ENCODE measurements around the gene RC3H1.

Gene RC3H1

DNA sequence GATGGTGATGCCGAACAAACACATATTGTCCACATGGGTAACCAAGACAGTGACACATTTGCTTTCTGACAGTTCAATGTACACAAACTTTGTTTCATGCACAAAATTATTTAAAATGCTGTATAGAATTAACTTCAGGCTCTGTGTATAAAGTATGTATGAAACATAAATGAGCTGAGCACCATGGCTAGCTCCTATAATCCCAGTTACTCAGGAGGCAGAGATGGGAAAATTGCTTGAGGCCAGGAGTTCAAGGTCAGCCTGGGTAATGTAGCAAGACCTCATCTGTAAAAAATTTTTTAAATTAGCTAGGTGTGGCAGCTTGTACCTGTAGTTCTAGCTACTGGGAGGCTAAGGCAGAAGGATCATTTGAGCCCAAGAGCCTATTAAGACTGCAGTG is 19.2 kb upstream of the RC3H1 start:
- no peaks in the 10 kb centered on the region for H3K9me3 Mint-ChIP-seq
- no peaks in the 10 kb centered on the region for H3K36me3 Mint-ChIP-seq (ENCODE audit: low read depth)
- no peak overlapping the region for H3K4me3 Mint-ChIP-seq
- H3K27me3 Mint-ChIP-seq (ENCODE audit: low read depth, poor library complexity), result no peaks in the 10 kb centered on the region
- no peak overlapping the region for H3K27ac Mint-ChIP-seq
- no peak for DNase-seq
- TF ChIP-seq, protein P1, sequence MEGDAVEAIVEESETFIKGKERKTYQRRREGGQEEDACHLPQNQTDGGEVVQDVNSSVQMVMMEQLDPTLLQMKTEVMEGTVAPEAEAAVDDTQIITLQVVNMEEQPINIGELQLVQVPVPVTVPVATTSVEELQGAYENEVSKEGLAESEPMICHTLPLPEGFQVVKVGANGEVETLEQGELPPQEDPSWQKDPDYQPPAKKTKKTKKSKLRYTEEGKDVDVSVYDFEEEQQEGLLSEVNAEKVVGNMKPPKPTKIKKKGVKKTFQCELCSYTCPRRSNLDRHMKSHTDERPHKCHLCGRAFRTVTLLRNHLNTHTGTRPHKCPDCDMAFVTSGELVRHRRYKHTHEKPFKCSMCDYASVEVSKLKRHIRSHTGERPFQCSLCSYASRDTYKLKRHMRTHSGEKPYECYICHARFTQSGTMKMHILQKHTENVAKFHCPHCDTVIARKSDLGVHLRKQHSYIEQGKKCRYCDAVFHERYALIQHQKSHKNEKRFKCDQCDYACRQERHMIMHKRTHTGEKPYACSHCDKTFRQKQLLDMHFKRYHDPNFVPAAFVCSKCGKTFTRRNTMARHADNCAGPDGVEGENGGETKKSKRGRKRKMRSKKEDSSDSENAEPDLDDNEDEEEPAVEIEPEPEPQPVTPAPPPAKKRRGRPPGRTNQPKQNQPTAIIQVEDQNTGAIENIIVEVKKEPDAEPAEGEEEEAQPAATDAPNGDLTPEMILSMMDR (IDR thresholded peaks at IDR 0.05), result no peak
- H3K4me1 Mint-ChIP-seq, result no peaks in the 10 kb centered on the region

DNA sequence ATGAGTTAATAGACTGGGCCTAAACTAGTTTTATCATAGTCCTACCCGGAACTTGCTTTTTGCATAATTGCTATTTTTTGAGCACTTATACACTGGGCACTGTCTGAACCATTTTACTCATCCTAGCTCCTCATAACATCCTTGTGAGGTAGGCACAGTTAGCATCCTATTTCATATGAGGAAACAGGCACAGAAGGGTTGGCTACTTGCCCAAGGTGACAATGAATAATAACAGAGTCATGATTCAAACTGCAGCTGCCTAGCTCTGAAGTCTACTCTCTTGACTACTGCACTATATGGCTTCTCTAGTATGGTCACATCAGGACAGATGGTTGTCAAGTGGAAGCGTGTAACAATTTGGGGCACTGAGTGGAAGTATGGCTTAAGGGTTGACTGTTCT is 18.2 kb upstream of the RC3H1 start:
- DNase-seq, result no peak
- H3K27me3 Mint-ChIP-seq (ENCODE audit: low read depth, poor library complexity), result no peaks in the 10 kb centered on the region
- H3K36me3 Mint-ChIP-seq (ENCODE audit: low read depth), result no peaks in the 10 kb centered on the region
- TF ChIP-seq, protein P1 (IDR thresholded peaks at IDR 0.05), result no peak
- no peak overlapping the region for H3K4me3 Mint-ChIP-seq
- H3K27ac Mint-ChIP-seq, result no peak overlapping the region
- no peaks in the 10 kb centered on the region for H3K9me3 Mint-ChIP-seq
- H3K4me1 Mint-ChIP-seq, result no peaks in the 10 kb centered on the region

DNA sequence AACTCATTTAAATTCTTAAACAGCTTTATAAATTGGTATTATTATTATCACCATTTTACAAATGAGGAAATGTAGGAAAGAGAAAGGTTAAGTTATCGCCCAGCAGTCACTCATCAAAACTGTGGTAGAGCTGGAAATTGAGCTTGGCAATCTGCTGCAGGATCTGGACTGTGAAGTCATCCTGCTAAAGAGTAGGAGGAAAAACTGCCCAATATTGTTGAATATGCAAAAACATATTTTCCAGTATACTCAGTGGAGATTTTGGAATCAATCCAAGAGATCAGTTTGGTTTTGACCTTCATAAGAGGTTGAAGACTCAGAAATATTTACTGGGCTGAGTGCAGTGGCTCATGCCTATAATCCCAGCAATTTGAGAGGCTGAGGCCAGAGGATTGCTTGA is 16.9 kb upstream of the RC3H1 start:
- Mint-ChIP-seq H3K4me3 (no peak overlapping the region), H3K27ac (no peak overlapping the region), H3K36me3 (ENCODE audit: low read depth) (no peaks in the 10 kb centered on the region), H3K4me1 (no peaks in the 10 kb centered on the region), H3K27me3 (ENCODE audit: low read depth, poor library complexity) (no peaks in the 10 kb centered on the region), H3K9me3 (no peaks in the 10 kb centered on the region)
- no peak for DNase-seq
- TF ChIP-seq, protein P1 (IDR thresholded peaks at IDR 0.05), result no peak

DNA sequence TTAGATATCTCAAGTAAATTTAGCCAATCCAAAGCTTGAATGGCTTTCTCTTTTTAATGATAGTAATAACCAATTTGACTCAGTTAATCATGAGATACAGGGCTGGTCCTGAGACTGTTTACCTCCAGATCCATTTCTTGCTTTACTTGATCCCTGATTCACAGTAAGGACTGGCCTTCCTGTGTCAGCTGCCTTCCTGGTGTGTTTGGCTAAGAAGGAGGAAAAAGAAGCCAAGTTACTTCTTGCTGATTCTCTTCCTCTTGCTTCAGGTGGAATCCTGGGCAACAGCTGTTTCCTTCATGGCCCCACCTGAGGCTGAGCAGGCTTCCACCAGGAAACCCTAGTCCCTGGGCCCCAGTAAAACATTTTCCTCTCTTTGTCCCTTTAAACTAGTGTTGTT is 14.6 kb upstream of the RC3H1 start:
- H3K4me3 Mint-ChIP-seq, result no peak overlapping the region
- no peak overlapping the region for H3K27ac Mint-ChIP-seq
- TF ChIP-seq, protein P1 (IDR thresholded peaks at IDR 0.05), result no peak
- no peaks in the 10 kb centered on the region for H3K27me3 Mint-ChIP-seq (ENCODE audit: low read depth, poor library complexity)
- H3K36me3 Mint-ChIP-seq (ENCODE audit: low read depth), result no peaks in the 10 kb centered on the region
- H3K4me1 Mint-ChIP-seq, result no peaks in the 10 kb centered on the region
- no peaks in the 10 kb centered on the region for H3K9me3 Mint-ChIP-seq
- DNase-seq, result no peak

DNA sequence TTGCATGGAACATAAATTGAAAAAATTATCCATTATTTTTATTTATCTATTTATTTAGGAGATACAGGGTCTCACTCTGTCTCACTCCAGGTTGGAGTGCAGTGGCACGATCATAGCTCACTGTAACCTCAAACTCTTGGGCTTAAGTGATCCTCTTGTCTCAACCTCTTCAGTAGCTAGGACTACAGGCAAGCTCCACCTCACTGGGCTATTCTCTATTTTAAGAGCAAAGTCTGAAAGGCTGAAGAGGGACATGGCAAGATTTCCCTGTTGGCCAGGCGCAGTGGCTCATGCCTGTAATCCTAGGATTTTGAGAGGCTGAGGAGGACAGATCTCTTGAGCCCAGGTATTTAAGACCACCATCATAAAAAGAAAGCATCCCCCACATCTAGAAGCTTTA is 14.0 kb upstream of the RC3H1 start:
- no peaks in the 10 kb centered on the region for H3K27me3 Mint-ChIP-seq (ENCODE audit: low read depth, poor library complexity)

DNA sequence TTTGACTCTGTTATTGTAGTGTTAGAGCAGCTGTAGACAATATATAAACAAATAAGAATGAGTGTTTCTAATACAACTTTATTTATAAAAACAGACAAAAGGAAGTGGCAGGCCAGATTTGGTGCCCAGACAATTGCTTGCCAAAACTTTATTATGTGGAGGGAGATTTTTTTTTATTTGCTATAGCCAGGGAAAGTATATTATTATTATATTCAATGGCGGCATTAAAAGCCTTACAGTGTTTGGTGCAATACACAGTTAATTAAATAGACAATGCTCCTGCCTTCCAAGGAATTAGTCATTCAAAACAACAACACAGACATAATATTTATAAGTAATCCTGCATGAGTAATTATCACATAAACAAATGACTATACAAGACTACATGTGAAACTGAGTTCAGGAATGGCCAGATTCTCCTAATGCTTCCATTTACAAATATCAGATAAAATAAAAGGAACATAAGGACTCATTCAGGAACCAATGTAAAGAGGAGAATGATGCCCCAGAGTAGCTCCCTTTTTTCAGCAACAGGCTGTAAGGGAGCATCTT is 10.6 kb upstream of the RC3H1 start:
- TF ChIP-seq, protein P1 (IDR thresholded peaks at IDR 0.05), result no peak
- DNase-seq, result no peak
- H3K4me3 Mint-ChIP-seq, result no peak overlapping the region
- no peaks in the 10 kb centered on the region for H3K27me3 Mint-ChIP-seq (ENCODE audit: low read depth, poor library complexity)
- no peak overlapping the region for H3K27ac Mint-ChIP-seq
- no peaks in the 10 kb centered on the region for H3K9me3 Mint-ChIP-seq
- H3K36me3 Mint-ChIP-seq (ENCODE audit: low read depth), result no peaks in the 10 kb centered on the region
- no peaks in the 10 kb centered on the region for H3K4me1 Mint-ChIP-seq

More for the DNA sequence above, 14.0 kb upstream of the RC3H1 start:
- no peak overlapping the region for H3K27ac Mint-ChIP-seq
- no peaks in the 10 kb centered on the region for H3K9me3 Mint-ChIP-seq
- TF ChIP-seq, protein P1 (IDR thresholded peaks at IDR 0.05), result no peak
- no peak overlapping the region for H3K4me3 Mint-ChIP-seq
- DNase-seq, result no peak
- H3K4me1 Mint-ChIP-seq, result no peaks in the 10 kb centered on the region
- no peaks in the 10 kb centered on the region for H3K36me3 Mint-ChIP-seq (ENCODE audit: low read depth)

Measured in nephron progenitor cell (in vitro differentiated cells).